ENCODE data around the gene TMED10. TPM values are rescaled to one million over a fixed set of nuclear protein-coding genes. Genes with fewer than 3 reads are reported as not detected.

The TMED10 gene
- polyA plus RNA-seq, 1 donor from 2014 or later = 146 TPM

DNA sequence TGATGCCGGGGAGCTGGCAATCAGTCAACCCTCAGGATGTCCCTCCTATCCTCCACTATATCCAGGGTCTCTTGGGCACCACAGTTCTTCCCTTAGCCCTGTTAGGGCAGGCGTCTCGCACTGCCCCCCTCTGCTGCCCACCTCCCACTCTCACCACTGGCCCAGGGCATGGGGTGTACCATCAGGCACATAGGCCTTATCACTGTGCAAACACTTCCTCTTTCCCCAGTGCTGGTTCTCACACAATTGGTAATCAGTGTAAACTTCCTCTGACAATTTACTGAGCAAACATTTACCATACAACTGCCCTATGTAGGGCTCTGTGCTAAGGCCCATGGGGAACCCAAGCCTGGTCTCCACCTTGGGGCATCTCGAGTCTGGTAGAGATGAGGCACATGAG lies 20.1 kb upstream of the TMED10 start:
- no peaks in the 10 kb centered on the region for H3F3A ChIP-seq (ENCODE audit: insufficient read depth, low read length, poor library complexity, severe bottlenecking)
- no peaks in the 10 kb centered on the region for H3K36me3 ChIP-seq (ENCODE audit: insufficient read depth, low read length)
- H3K79me2 ChIP-seq (replicated peaks; ENCODE audit: insufficient read depth, low read length) = no peaks in the 10 kb centered on the region
- TF ChIP-seq RAD21 (conservative IDR thresholded peaks at IDR 0.05) (no peak), TAF1 (IDR thresholded peaks at IDR 0.05; ENCODE audit: low read depth) (no peak), EZH2 (IDR thresholded peaks at IDR 0.05; ENCODE audit: borderline replicate concordance, insufficient read depth, low read length, poor library complexity, severe bottlenecking) (no peak), EP300 (conservative IDR thresholded peaks at IDR 0.05; ENCODE audit: poor library complexity, severe bottlenecking) (no peak), MXI1 (conservative IDR thresholded peaks at IDR 0.05; ENCODE audit: poor library complexity, severe bottlenecking) (no peak), REST (IDR thresholded peaks at IDR 0.05; ENCODE audit: borderline replicate concordance) (no peak), POLR2AphosphoS5 (IDR thresholded peaks at IDR 0.05) (no peak), SMC3 (conservative IDR thresholded peaks at IDR 0.05; ENCODE audit: poor library complexity) (no peak)
- TF ChIP-seq, protein P1, sequence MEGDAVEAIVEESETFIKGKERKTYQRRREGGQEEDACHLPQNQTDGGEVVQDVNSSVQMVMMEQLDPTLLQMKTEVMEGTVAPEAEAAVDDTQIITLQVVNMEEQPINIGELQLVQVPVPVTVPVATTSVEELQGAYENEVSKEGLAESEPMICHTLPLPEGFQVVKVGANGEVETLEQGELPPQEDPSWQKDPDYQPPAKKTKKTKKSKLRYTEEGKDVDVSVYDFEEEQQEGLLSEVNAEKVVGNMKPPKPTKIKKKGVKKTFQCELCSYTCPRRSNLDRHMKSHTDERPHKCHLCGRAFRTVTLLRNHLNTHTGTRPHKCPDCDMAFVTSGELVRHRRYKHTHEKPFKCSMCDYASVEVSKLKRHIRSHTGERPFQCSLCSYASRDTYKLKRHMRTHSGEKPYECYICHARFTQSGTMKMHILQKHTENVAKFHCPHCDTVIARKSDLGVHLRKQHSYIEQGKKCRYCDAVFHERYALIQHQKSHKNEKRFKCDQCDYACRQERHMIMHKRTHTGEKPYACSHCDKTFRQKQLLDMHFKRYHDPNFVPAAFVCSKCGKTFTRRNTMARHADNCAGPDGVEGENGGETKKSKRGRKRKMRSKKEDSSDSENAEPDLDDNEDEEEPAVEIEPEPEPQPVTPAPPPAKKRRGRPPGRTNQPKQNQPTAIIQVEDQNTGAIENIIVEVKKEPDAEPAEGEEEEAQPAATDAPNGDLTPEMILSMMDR (IDR thresholded peaks at IDR 0.05; ENCODE audit: poor library complexity, severe bottlenecking) = no peak
- no peak overlapping the region for H3K27ac ChIP-seq (ENCODE audit: low read length)
- H3K27me3 ChIP-seq (ENCODE audit: insufficient read depth, low read depth, low read length) = no peaks in the 10 kb centered on the region
- no peaks in the 10 kb centered on the region for H4K20me1 ChIP-seq (ENCODE audit: insufficient read depth)
- no peak overlapping the region for H2AFZ ChIP-seq (ENCODE audit: low read depth, low read length)
- no peaks in the 10 kb centered on the region for H3K9me3 ChIP-seq (ENCODE audit: low read length)
- no peak overlapping the region for H3K4me3 ChIP-seq (ENCODE audit: low read length)
- H3K9me2 ChIP-seq (ENCODE audit: insufficient read depth, low read length) = no peaks in the 10 kb centered on the region
- no peak overlapping the region for H3K4me2 ChIP-seq (ENCODE audit: low read length)
- no peak overlapping the region for H3K9ac ChIP-seq (ENCODE audit: low read length)

DNA sequence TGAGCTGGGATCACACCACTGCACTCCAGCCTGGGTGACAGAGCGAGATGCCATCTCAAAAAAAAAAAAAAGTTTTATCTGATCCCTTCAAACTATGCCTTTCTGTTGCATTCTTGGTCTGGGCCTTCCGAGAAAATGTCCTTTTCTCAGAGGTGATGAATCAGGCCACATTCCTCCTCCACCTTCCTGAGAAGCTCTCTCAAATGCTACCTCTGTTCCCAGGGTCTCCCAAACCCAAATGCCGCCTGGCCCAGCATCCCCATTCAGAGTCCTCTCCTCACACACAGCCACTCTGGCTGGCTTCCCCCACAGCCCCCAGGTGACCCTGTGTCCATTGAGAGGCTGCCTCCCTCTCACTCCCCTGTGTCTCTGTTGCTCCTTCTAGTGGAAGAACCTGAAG lies 19.7 kb upstream of the TMED10 start:
- no peak overlapping the region for H2AFZ ChIP-seq (ENCODE audit: low read depth, low read length)
- no peak overlapping the region for H3K9ac ChIP-seq (ENCODE audit: low read length)
- H3K9me2 ChIP-seq (ENCODE audit: insufficient read depth, low read length) = no peaks in the 10 kb centered on the region
- no peak overlapping the region for H3K4me2 ChIP-seq (ENCODE audit: low read length)
- H3K4me3 ChIP-seq (ENCODE audit: low read length) = no peak overlapping the region
- H3K36me3 ChIP-seq (ENCODE audit: insufficient read depth, low read length) = no peaks in the 10 kb centered on the region
- no peaks in the 10 kb centered on the region for H3K79me2 ChIP-seq (replicated peaks; ENCODE audit: insufficient read depth, low read length)
- H3F3A ChIP-seq (ENCODE audit: insufficient read depth, low read length, poor library complexity, severe bottlenecking) = no peaks in the 10 kb centered on the region
- no peaks in the 10 kb centered on the region for H3K27me3 ChIP-seq (ENCODE audit: insufficient read depth, low read depth, low read length)
- no peaks in the 10 kb centered on the region for H3K9me3 ChIP-seq (ENCODE audit: low read length)
- TF ChIP-seq POLR2AphosphoS5 (IDR thresholded peaks at IDR 0.05) (no peak), MXI1 (conservative IDR thresholded peaks at IDR 0.05; ENCODE audit: poor library complexity, severe bottlenecking) (no peak)
- TF ChIP-seq, protein P1 (IDR thresholded peaks at IDR 0.05; ENCODE audit: poor library complexity, severe bottlenecking) = no peak
- no peak overlapping the region for H3K27ac ChIP-seq (ENCODE audit: low read length)
- H4K20me1 ChIP-seq (ENCODE audit: insufficient read depth) = no peaks in the 10 kb centered on the region
